Measurements from ENCODE around the gene RBM38. TPM values are rescaled to one million over a fixed set of nuclear protein-coding genes. Genes with fewer than 3 reads are reported as not detected.

Gene RBM38
- polyA plus RNA-seq, 3 donors from 2014 or later = 43.6 to 89.1 (median 80.4) TPM

DNA sequence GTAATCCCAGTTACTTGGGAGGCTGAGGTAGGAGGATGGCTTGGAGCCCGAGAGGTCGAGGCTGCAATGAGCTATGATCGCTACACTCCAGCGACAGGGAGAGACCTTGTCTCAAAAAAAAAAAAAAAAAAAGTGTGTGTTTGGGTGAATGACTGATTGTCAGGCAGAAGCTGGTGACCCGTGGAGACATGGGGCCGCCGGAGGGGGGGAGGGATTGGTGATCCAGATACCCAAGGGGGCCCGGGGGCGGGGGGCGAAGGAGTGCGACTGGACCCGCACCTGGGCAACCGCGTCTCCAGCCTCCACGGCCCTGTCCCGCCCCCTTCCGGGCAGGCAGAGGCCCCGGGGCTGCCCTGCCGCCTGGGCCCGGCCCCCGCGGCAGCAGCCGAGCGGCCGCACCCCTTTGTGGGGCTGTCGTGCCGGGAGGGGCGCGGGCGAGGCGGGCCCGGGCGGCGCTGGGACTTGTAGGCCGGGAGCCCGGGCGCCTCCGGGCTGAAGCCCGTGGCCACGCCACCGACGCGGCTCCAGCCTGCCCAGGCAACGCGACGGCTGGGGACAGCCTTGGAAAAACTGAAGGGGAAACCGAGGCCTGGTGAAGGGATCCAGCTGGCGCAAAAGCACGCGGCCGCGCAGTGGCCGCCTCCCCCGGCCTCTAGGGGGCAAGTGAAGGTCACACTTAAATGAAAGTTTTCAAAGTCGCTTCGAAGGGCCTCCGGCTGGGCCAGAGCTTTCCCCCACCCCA lies 2.1 kb upstream of the RBM38 start:
- peak; percentile 68 to 70 (median 69) for DNase-seq
- H3K27me3 Mint-ChIP-seq (ENCODE audit: low read depth in 3 of 3) = peaks cover 32 to 58% (median 42%) of the 10 kb centered on the region in 3 donors
- H3K4me1 Mint-ChIP-seq = peaks cover 38 to 47% of the 10 kb centered on the region in 2 donors
- peak overlapping the region; percentile 66 to 95 (median 93) for H3K27ac Mint-ChIP-seq
- H3K36me3 Mint-ChIP-seq = peaks cover 5 to 13% (median 5%) of the 10 kb centered on the region in 3 donors
- peak overlapping the region; percentile 82 to 86 (median 84) for H3K4me3 Mint-ChIP-seq
- no peaks in the 10 kb centered on the region for H3K9me3 Mint-ChIP-seq

DNA sequence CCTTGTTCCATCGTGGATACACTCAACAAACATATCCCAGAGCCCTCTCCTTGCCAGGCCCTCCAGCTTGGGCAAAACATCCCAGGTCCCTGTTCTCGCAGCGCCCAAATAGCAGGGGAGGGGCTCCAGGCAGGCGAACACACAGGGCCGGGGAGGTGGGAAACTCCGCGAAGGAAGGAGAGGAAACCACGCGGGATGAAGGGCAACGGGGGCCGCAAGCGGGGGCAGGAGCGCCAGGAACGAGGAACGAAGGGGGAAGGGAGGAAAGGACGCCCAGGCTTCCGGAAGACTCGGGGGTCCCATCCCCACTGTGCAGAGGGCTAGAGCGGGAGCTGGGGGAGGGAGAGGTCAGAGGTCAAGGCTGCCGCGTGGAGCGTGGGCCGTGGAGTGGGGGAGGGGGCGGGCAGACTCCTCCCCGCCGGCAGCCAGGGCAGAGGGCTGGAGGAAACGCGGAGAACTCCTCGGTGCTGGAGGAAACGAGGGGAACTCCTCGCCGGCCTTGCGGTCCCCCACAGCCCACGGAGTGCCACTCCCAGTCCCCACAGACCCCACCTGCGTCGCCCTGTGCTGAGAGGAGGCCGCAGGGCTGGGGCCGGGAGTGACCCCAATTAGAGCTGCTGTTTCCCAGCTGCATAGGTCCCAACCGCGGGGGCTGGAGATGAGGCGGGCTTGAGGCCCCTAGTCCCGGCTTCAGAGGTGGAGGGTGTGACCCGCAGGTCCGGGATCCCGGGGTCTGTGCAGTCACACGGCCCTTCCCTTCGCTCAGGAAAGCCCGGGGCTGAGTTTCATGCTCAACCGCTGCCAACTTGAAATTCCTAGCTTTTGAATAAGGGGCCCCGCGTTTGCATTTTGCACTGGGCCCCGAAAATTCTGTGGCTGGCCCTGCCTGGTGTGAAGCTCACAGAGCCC lies 1.2 kb upstream of the RBM38 start:
- H3K27me3 Mint-ChIP-seq (ENCODE audit: low read depth in 3 of 3) = peaks cover 40 to 65% (median 49%) of the 10 kb centered on the region in 3 donors
- H3K4me1 Mint-ChIP-seq = peaks cover 38 to 47% of the 10 kb centered on the region in 2 donors
- peaks cover 5 to 20% (median 9%) of the 10 kb centered on the region in 3 donors for H3K36me3 Mint-ChIP-seq
- H3K9me3 Mint-ChIP-seq = no peaks in the 10 kb centered on the region
- peak overlapping the region; percentile 66 to 95 (median 93) for H3K27ac Mint-ChIP-seq
- H3K4me3 Mint-ChIP-seq = peak overlapping the region; percentile 82 to 86 (median 84)
- DNase-seq = peak; percentile 73 to 78 (median 77)

DNA sequence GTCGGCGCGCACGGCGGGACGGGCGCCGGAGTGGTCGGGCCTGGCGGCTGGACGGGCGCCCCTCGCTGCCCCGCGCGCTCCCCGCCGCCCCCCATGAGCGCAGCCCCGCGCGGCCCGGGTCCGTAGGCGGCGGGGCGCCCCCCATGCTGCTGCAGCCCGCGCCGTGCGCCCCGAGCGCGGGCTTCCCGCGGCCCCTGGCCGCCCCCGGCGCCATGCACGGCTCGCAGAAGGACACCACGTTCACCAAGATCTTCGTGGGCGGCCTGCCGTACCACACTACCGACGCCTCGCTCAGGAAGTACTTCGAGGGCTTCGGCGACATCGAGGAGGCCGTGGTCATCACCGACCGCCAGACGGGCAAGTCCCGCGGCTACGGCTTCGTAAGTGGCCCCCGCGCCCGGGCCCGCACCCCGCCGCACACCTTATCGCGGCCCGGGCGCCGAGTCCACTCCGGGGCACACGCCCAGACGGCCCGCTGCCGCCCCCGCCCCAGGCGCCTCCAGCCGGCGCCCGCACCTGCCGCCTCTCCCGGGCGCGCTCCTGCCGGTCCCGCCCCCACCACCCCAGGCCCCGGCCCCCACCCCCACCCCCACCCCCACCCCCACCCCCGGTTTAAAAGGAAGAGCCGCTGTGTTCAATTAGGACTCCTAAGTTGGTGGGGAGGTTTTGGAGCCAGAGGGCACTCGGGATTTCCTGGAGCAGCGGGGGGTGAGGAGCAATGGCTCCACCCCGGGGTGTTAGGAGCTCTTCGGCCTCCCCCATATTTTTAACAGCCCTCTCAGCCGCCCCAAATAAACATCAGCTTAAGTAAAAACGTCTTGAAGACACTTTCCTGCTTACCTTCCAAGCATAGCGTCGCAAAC lies 474 bp downstream of the RBM38 start:
- Mint-ChIP-seq H3K4me3 (peak overlapping the region; percentile 90 to 99 (median 96)), H3K4me1 (peaks cover 53 to 58% of the 10 kb centered on the region in 2 donors), H3K9me3 (no peaks in the 10 kb centered on the region), H3K27me3 (ENCODE audit: low read depth in 3 of 3) (peaks cover 52 to 72% (median 64%) of the 10 kb centered on the region in 3 donors), H3K27ac (peak overlapping the region; percentile 97 to 100 (median 100)), H3K36me3 (peaks cover 15 to 31% (median 17%) of the 10 kb centered on the region in 3 donors)
- DNase-seq = peak in 2 of 3 donors; percentile 51 to 60

GRCh38 chr20:57392512-57393271 lies 1.5 kb downstream of the RBM38 start:
- no peaks in the 10 kb centered on the region for H3K9me3 Mint-ChIP-seq
- peaks cover 19 to 41% (median 24%) of the 10 kb centered on the region in 3 donors for H3K36me3 Mint-ChIP-seq
- peak; percentile 98 for DNase-seq
- peaks cover 64 to 69% of the 10 kb centered on the region in 2 donors for H3K4me1 Mint-ChIP-seq
- peak overlapping the region; percentile 90 to 99 (median 96) for H3K4me3 Mint-ChIP-seq
- H3K27me3 Mint-ChIP-seq (ENCODE audit: low read depth in 3 of 3) = peaks cover 62 to 80% (median 74%) of the 10 kb centered on the region in 3 donors
- peak overlapping the region; percentile 97 to 100 (median 100) for H3K27ac Mint-ChIP-seq

DNA sequence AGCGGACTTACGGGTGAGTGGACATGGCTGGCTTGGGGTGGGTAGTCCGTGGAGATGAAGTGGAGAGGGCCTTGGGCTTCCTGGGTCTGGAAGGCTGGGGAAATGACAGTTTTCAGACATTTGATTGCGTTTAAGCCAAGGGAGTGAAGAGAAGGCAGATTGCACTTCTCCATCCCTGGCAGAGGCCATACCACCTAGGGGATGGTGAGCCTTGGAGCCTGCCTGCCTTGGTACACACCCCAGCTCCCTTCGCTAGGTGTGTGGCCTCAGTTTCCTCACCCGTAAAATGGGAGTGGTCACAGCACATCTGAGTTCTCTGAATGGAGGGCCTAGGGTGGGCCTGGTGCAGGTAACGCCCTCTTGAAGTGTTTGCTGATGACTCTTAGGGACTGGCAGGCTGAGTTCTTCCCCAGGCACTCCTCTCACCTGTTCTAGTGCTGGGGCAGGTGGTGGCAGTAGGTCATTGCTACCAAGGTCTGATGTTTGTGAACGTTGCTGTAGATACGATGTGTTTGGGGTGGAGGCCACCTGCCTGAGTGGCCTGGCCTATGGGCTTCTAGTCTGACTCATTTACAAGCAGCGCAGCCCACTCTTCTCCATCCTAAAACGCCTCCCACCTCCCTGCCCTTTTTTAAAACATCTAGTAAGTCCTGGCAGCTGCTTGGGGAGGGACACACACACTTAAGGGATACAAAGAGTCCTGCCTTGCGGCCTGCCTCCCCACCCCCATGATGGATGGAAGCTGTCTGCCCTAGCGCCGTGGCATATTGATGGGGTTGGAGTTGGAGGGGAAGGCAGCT lies 2.3 kb downstream of the RBM38 start:
- H3K27ac Mint-ChIP-seq = peak overlapping the region; percentile 97 to 100 (median 100)
- H3K27me3 Mint-ChIP-seq (ENCODE audit: low read depth in 3 of 3) = peaks cover 71 to 85% (median 82%) of the 10 kb centered on the region in 3 donors
- H3K4me1 Mint-ChIP-seq = peaks cover 70 to 75% of the 10 kb centered on the region in 2 donors
- no peaks in the 10 kb centered on the region for H3K9me3 Mint-ChIP-seq
- no peak for DNase-seq
- peaks cover 22 to 43% (median 24%) of the 10 kb centered on the region in 3 donors for H3K36me3 Mint-ChIP-seq
- H3K4me3 Mint-ChIP-seq = peak overlapping the region; percentile 90 to 99 (median 96)

DNA sequence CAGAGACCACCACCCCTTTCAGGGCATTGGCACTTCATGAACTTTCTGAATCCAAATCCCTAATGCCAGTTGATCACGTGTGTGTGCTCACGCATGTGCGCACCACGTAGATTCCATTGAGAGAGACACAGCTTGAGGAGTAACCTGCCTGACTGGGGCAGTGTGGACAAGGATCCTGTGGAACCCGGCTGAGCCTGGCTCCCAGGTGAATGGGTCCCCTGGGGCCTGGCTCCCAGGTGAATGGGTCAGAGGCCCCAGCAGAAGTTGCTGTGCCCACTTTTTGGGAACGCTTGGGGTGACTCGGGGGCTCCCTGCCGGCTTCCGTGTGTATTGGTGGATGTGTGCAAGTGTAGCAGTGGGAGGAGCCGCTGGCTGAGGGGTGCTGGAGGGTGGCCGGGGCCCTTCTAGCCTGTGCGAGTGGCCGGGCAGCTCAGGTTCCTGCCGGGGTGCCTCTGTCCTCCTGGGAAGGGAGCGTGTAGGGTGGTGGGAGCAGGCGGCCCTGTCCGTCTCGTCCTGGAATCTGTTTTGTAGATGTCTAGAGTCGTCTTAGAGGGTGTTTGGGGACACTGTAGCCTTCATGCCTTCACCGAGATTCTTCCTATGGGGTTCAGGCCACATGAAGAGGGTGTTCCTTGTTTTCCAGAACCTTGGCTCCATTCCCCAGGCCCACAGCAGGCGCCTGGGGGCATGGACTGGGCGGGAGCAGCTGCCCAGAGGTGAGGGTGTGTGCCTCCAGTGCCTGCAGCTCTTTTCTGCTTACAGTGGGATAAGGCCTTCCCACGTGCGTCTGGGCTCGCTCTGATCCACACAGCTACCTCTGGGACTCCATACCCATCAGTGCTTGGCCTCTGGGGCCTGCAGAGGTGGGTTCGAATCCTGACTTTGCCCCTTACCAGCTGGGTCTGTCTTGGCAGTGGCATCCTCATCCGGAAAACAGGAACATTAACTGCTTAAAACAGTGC lies 3.2 kb downstream of the RBM38 start:
- peaks cover 24 to 52% (median 25%) of the 10 kb centered on the region in 3 donors for H3K36me3 Mint-ChIP-seq
- peak overlapping the region; percentile 97 to 100 (median 100) for H3K27ac Mint-ChIP-seq
- DNase-seq = no peak
- peaks cover 79 to 90% (median 86%) of the 10 kb centered on the region in 3 donors for H3K27me3 Mint-ChIP-seq (ENCODE audit: low read depth in 3 of 3)
- peak overlapping the region; percentile 60 to 99 (median 96) for H3K4me3 Mint-ChIP-seq
- peaks cover 78 to 79% of the 10 kb centered on the region in 2 donors for H3K4me1 Mint-ChIP-seq
- no peaks in the 10 kb centered on the region for H3K9me3 Mint-ChIP-seq

DNA sequence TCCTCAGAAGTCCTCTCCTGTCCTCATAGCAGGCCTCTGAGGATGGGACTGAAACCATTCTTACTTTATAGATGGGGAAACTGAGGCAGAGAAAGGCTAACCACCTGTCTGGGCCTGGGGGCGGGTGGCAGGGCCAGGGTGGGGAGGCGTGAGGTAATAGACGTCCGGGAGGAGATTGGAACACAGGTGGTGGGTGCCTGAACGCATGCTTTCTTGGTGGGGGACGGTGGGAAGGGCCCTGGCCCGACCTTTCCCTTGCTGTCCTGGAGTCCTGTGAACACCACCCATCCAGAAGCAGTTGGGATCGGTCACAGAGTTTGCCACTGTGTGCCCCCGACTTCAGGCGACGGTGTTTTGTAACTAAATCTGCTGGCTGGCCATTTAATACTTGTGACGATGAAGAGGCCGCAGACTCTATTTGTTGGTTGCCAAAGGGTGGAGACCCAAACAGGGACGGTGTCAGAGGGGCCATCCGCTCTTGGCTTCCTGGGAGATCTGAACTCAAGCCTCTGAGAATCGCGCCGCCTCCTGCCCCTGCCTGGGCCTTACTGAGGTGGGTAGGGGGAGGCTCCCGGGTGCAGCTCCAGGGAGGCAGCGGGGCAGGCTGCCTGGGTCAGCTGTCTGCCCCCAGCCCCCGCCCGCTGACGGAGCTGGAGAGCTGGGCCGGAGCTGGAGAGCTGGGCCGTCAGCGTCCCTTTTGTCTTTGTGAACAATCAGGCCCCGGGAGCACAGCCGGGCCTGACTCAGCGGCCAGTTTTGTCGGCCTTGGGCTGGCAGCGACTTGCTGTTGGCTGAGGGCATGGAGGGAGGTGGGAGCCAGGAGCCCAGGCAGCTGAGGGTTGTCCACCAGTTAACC lies 4.1 kb downstream of the RBM38 start:
- Mint-ChIP-seq H3K27me3 (ENCODE audit: low read depth in 3 of 3) (peaks cover 79 to 89% (median 84%) of the 10 kb centered on the region in 3 donors), H3K4me1 (peaks cover 80 to 83% of the 10 kb centered on the region in 2 donors), H3K9me3 (no peaks in the 10 kb centered on the region), H3K27ac (peak overlapping the region in 5 of 6 donors; percentile 97 to 100 (median 99)), H3K36me3 (peaks cover 24 to 52% (median 25%) of the 10 kb centered on the region in 3 donors), H3K4me3 (peak overlapping the region; percentile 53 to 98 (median 62))
- peak in 1 of 3 donors; percentile 33 for DNase-seq

DNA sequence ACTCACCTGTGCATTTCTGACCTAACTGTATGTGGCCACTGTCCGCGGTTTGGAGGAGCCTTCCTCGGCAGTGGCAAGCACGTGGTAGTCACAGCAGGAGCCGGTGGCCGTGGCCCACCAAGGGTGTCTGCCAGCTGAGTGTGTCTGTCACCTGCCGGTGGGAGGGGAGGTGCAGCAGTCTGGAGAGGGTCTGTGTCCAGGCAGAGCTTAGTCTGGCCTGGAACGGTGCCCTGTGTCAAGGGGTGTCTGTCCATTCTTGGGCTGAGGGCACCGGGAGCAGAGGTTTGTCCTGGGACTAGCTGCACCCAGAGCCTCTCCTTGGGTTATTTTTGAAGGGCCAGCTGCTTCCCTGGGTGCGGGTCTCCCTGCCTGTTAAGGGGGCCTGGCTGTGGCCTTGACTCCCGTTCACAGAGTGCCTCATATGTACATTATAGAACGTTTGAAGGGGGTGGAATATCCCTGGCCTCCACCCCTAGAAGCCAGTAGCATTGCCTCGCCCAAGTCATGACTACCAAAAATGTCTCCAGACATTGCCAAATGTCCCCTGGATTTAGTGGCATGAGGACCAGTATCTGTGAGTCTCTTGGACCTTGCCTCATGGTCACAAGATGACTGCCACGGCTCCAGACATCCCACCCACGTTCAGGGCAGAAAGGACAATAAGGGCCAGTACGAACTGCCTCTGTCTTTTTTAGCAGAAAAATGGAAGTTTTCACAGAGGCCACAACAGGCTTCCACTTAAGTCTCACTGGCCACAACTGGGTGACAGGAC lies 5.2 kb downstream of the RBM38 start:
- DNase-seq = no peak
- H3K27me3 Mint-ChIP-seq (ENCODE audit: low read depth in 3 of 3) = peaks cover 86 to 93% (median 91%) of the 10 kb centered on the region in 3 donors
- peaks cover 26 to 61% (median 28%) of the 10 kb centered on the region in 3 donors for H3K36me3 Mint-ChIP-seq
- peaks cover 85 to 86% of the 10 kb centered on the region in 2 donors for H3K4me1 Mint-ChIP-seq
- H3K27ac Mint-ChIP-seq = peak overlapping the region; percentile 97 to 99 (median 99)
- no peaks in the 10 kb centered on the region for H3K9me3 Mint-ChIP-seq
- peak overlapping the region; percentile 53 to 88 (median 65) for H3K4me3 Mint-ChIP-seq

GRCh38 chr20:57396984-57397692 lies 5.9 kb downstream of the RBM38 start:
- no peaks in the 10 kb centered on the region for H3K9me3 Mint-ChIP-seq
- peaks cover 89 to 95% (median 95%) of the 10 kb centered on the region in 3 donors for H3K27me3 Mint-ChIP-seq (ENCODE audit: low read depth in 3 of 3)
- H3K4me1 Mint-ChIP-seq = peaks cover 93 to 94% of the 10 kb centered on the region in 2 donors
- H3K36me3 Mint-ChIP-seq = peaks cover 31 to 67% (median 33%) of the 10 kb centered on the region in 3 donors
- DNase-seq = peak in 2 of 3 donors; percentile 50 to 56
- peak overlapping the region; percentile 65 to 88 (median 84) for H3K4me3 Mint-ChIP-seq
- H3K27ac Mint-ChIP-seq = peak overlapping the region; percentile 97 to 99 (median 99)

All from immature natural killer cell (primary cell).